ENCODE measurements around the gene PCGF3. TPM values are rescaled to one million over a fixed set of nuclear protein-coding genes. Genes with fewer than 3 reads are reported as not detected.

The PCGF3 gene
- total RNA-seq, 6 experiments from 2014 or later = 13.0 to 23.5 (median 14.7) TPM

GRCh38 chr4:707929-708630, 2.4 kb downstream of the PCGF3 start:
- Histone ChIP-seq H3K4me1 (peaks cover 0 to 5% (median 0%) of the 10 kb centered on the region in 4 donors), H3K27me3 (no peaks in the 10 kb centered on the region), H3K4me3 (no peak overlapping the region), H3K36me3 (no peaks in the 10 kb centered on the region), H3K9me3 (no peaks in the 10 kb centered on the region), H3K27ac (no peak overlapping the region)
- DNase-seq (peak in 1 of 3 donors; percentile 49), ATAC-seq (no peak)
- intact Hi-C loops (cut with DNase I) = no loop called here
- 33% methylated on average over 1 of the region's 11 CpGs for WGBS (ENCODE audit: insufficient coverage, low coverage, low lambda C conversion rate, missing lambda C conversion rate)
- TF ChIP-seq POLR2A (IDR thresholded peaks at IDR 0.05) (no peak), CTCF (IDR thresholded peaks at IDR 0.05) (no peak)

GRCh38 chr4:708631-708933, 3.0 kb downstream of the PCGF3 start:
- Histone ChIP-seq H3K4me1 (peaks cover 0 to 5% (median 0%) of the 10 kb centered on the region in 4 donors), H3K27ac (no peak overlapping the region), H3K4me3 (no peak overlapping the region), H3K9me3 (no peaks in the 10 kb centered on the region), H3K36me3 (no peaks in the 10 kb centered on the region), H3K27me3 (no peaks in the 10 kb centered on the region)
- TF ChIP-seq CTCF (IDR thresholded peaks at IDR 0.05) (no peak), POLR2A (IDR thresholded peaks at IDR 0.05) (no peak)
- DNase-seq (peak in 1 of 3 donors; percentile 36), ATAC-seq (no peak)
- intact Hi-C loops (cut with DNase I) = no loop called here
- WGBS (ENCODE audit: insufficient coverage, low coverage, low lambda C conversion rate, missing lambda C conversion rate) = 70% methylated on average over 2 of the region's 6 CpGs

- H3K4me3 ChIP-seq = no peak overlapping the region
- ATAC-seq = no peak
- DNase-seq = no peak
- no peaks in the 10 kb centered on the region for H3K9me3 ChIP-seq
- H3K4me1 ChIP-seq = peaks cover 0 to 5% (median 0%) of the 10 kb centered on the region in 4 donors
- no peaks in the 10 kb centered on the region for H3K27me3 ChIP-seq
- H3K27ac ChIP-seq = no peak overlapping the region
- TF ChIP-seq CTCF (IDR thresholded peaks at IDR 0.05) = no peak
- no peak for TF ChIP-seq POLR2A (IDR thresholded peaks at IDR 0.05)
- peaks cover 0 to 3% (median 0%) of the 10 kb centered on the region in 4 donors for H3K36me3 ChIP-seq
- intact Hi-C loops (cut with DNase I) = no loop called here
- WGBS (ENCODE audit: insufficient coverage, low coverage, low lambda C conversion rate, missing lambda C conversion rate) = 95% methylated on average over 5 of the region's 6 CpGs
These were observed 3.7 kb downstream of the PCGF3 start for GRCh38 chr4:709348-709747.

GRCh38 chr4:710116-710515, 4.5 kb downstream of the PCGF3 start:
- Histone ChIP-seq H3K27me3 (no peaks in the 10 kb centered on the region), H3K9me3 (no peaks in the 10 kb centered on the region), H3K4me3 (no peak overlapping the region), H3K4me1 (peaks cover 0 to 5% (median 0%) of the 10 kb centered on the region in 4 donors), H3K27ac (no peak overlapping the region), H3K36me3 (peaks cover 0 to 6% (median 0%) of the 10 kb centered on the region in 4 donors)
- intact Hi-C loops (cut with DNase I) = no loop called here
- ATAC-seq = no peak
- no peak for DNase-seq
- TF ChIP-seq POLR2A (IDR thresholded peaks at IDR 0.05) = no peak
- TF ChIP-seq CTCF (IDR thresholded peaks at IDR 0.05) = no peak
- WGBS (ENCODE audit: insufficient coverage, low coverage, low lambda C conversion rate, missing lambda C conversion rate) = 82% methylated on average over 4 of the region's 9 CpGs

All from right lobe of liver (tissue), 6 donors.